HepG2 (cell line): ENCODE results near the gene CLN6. TPM values are rescaled to one million over a fixed set of nuclear protein-coding genes. Genes with fewer than 3 reads are reported as not detected.

ENCODE experiments used
- ATAC-seq: fragments of 200-7000 bp; cut with Tn5 transposase; 3 replicates; pipeline ENCODE4 v1.9.1; 2020; ENCODE audit warnings: mild to moderate bottlenecking, moderate library complexity
- BruUV-seq: library from RNA; stranded (reverse); fragments of 400-500 nt; replicated peaks from 2 replicates; lab custom pipeline; 2021; lab: Mats Ljungman, UMichigan
- CTCF ChIA-PET: fragments of 300-600 bp; formaldehyde crosslinking; extraction: SDS; loops from one replicate; lab custom pipeline; 2021; ENCODE audit warnings: low total read pairs, inconsistent platforms, low intra/inter-chr PET ratio; lab: Yijun Ruan, JAX
- POLR2A ChIA-PET: fragments of 350-600 bp; sonication (Branson Sonifier 250); formaldehyde crosslinking; loops from one replicate; lab custom pipeline; 2020; ENCODE audit warnings: antibody characterized with exemption, inconsistent platforms; lab: Yijun Ruan, JAX
- DNase-seq: peaks from one replicate; pipeline ENCODE4 v3.0.0-alpha.2; 2015; ENCODE audit warnings: low spot score
- FAIRE-seq: peaks from 3 replicates; lab custom pipeline; 2011; peaks lifted over from hg19 to GRCh38; lab: Jason Lieb, UNC
- H2AFZ ChIP-seq: one replicate; pipeline ENCODE4 v1.6.1; 2011; ENCODE audit warnings: low read length, inconsistent platforms
- H3K27ac ChIP-seq: fragments of 300-600 bp; 3 replicates; pipeline ENCODE4 v1.8.0; 2011; ENCODE audit warnings: mixed run types, mild to moderate bottlenecking, mixed read lengths, low read length, inconsistent platforms; ENCODE audit not compliant: insufficient read depth; ENCODE audit errors: extremely low read length
- H3K27me3 ChIP-seq, 2 experiments: fragments of 200-600 bp in 1 of 2; 2 replicates in 1 of 2; 3 replicates in 1 of 2; pipeline versions ENCODE4 v1.6.0 to v1.8.0; 2011; ENCODE audit warnings: low read length in 2 of 2, mild to moderate bottlenecking in 2 of 2, moderate library complexity in 2 of 2, inconsistent platforms in 1 of 2; ENCODE audit not compliant: insufficient read depth in 2 of 2, control insufficient read depth in 1 of 2
- H3K36me3 ChIP-seq, 2 experiments: fragments of 200-600 bp in 1 of 2; replicated peaks in 1 of 2; 2 replicates in 1 of 2; 3 replicates in 1 of 2; pipeline versions ENCODE4 v1.5.1 to v1.8.0; 2011; ENCODE audit warnings: low read length in 2 of 2, inconsistent platforms in 1 of 2; ENCODE audit not compliant: insufficient read depth in 2 of 2, control insufficient read depth in 1 of 2
- H3K4me1 ChIP-seq: 2 replicates; pipeline ENCODE4 v1.5.1; 2012; ENCODE audit warnings: low read length, inconsistent platforms; ENCODE audit not compliant: insufficient read depth
- H3K4me2 ChIP-seq: 2 replicates; pipeline ENCODE4 v1.6.0; 2011; ENCODE audit warnings: low read depth, low read length, inconsistent platforms
- H3K4me3 ChIP-seq, 3 experiments: fragments of 200-600 bp in 1 of 3; sonication (generic), shearing (Covaris generic) in 1 of 3; replicated peaks in 1 of 3; 2 replicates each; pipeline ENCODE4 v1.5.1; 2011 to 2016; ENCODE audit warnings: low read length in 3 of 3, inconsistent platforms in 2 of 3, low read depth in 2 of 3, mild to moderate bottlenecking in 2 of 3, control low read depth in 1 of 3, mixed read lengths in 1 of 3; ENCODE audit not compliant: insufficient read depth in 1 of 3
- H3K79me2 ChIP-seq: one replicate; pipeline ENCODE4 v1.6.1; 2011; ENCODE audit warnings: low read length, inconsistent platforms; ENCODE audit not compliant: insufficient read depth
- H3K9ac ChIP-seq: 2 replicates; pipeline ENCODE4 v1.6.0; 2011; ENCODE audit warnings: mild to moderate bottlenecking, low read depth, low read length, inconsistent platforms; ENCODE audit not compliant: insufficient read depth
- H3K9me3 ChIP-seq: 2 replicates; pipeline ENCODE4 v1.5.1; 2012; ENCODE audit warnings: mild to moderate bottlenecking, low read length
- H4K20me1 ChIP-seq: 2 replicates; pipeline ENCODE4 v1.6.0; 2011; ENCODE audit warnings: inconsistent platforms, mild to moderate bottlenecking, low read length, moderate library complexity; ENCODE audit not compliant: insufficient read depth
- ATF3 ChIP-seq: sonication (generic); formaldehyde crosslinking; IDR thresholded peaks from 2 replicates; pipeline ENCODE4 v1.4.0; 2020; ENCODE audit warnings: missing genetic modification reagents
- CBX2 ChIP-seq, 2 experiments: fragments of 200-600 bp in 1 of 2; sonication (generic); formaldehyde crosslinking in 1 of 2; IDR thresholded peaks; 2 replicates each; pipeline versions ENCODE4 v1.7.0 to v1.8.1; 2018 to 2022; ENCODE audit warnings: low read depth in 2 of 2, low read length in 1 of 2, mild to moderate bottlenecking in 1 of 2, missing genetic modification reagents in 1 of 2
- KLF12 ChIP-seq: sonication (generic); formaldehyde crosslinking; IDR thresholded peaks from 2 replicates; pipeline ENCODE4 v1.4.0; 2020; ENCODE audit warnings: missing genetic modification reagents, borderline replicate concordance
- NFYC ChIP-seq: IDR thresholded peaks from 2 replicates; pipeline ENCODE4 v1.6.1; 2016; ENCODE audit warnings: missing genetic modification reagents, missing compliant biosample characterization
- PCBP2 ChIP-seq: fragments of 200-400 bp; formaldehyde crosslinking; optimal IDR thresholded peaks from 2 replicates; pipeline ENCODE3; 2018; ENCODE audit warnings: low read length, low read depth; ENCODE audit not compliant: poor library complexity, severe bottlenecking
- TAF1 ChIP-seq: sonication (generic); formaldehyde crosslinking; IDR thresholded peaks from 2 replicates; pipeline ENCODE4 v1.4.0; 2020; ENCODE audit warnings: missing genetic modification reagents
- TBX2 ChIP-seq: sonication (generic); formaldehyde crosslinking; IDR thresholded peaks from 2 replicates; pipeline ENCODE4 v1.5.0; 2020; ENCODE audit warnings: missing genetic modification reagents, mild to moderate bottlenecking, borderline replicate concordance
- THAP11 ChIP-seq: IDR thresholded peaks from 2 replicates; pipeline ENCODE4 v1.6.1; 2016; ENCODE audit warnings: missing biosample characterization, missing genetic modification reagents
- TP53 ChIP-seq: sonication (generic); formaldehyde crosslinking; conservative IDR thresholded peaks from 2 replicates; pipeline ENCODE4 v1.4.0; 2020; ENCODE audit warnings: missing genetic modification reagents
- TSC22D2 ChIP-seq: sonication (generic); formaldehyde crosslinking; IDR thresholded peaks from 2 replicates; pipeline ENCODE4 v1.5.1; 2020; ENCODE audit warnings: missing genetic modification reagents, mild to moderate bottlenecking, borderline replicate concordance
- XBP1 ChIP-seq: sonication (generic); formaldehyde crosslinking; IDR thresholded peaks from 2 replicates; pipeline ENCODE4 v1.5.0; 2020; ENCODE audit warnings: missing genetic modification reagents
- ZIK1 ChIP-seq: sonication (generic); formaldehyde crosslinking; IDR thresholded peaks from 2 replicates; pipeline ENCODE4 v1.5.0; 2020; ENCODE audit warnings: mild to moderate bottlenecking, low read depth, missing genetic modification reagents, borderline replicate concordance
- ZNF30 ChIP-seq: sonication (generic); formaldehyde crosslinking; IDR thresholded peaks from 2 replicates; pipeline ENCODE4 v1.5.0; 2020; ENCODE audit warnings: mild to moderate bottlenecking, missing genetic modification reagents
- ZNF431 ChIP-seq: sonication (generic); formaldehyde crosslinking; IDR thresholded peaks from 2 replicates; pipeline ENCODE4 v1.9.0; 2022; ENCODE audit warnings: missing genetic modification reagents, low read depth, mild to moderate bottlenecking, borderline replicate concordance
- ZNF7 ChIP-seq: IDR thresholded peaks from 2 replicates; pipeline ENCODE4 v1.6.1; 2016; ENCODE audit warnings: missing biosample characterization, missing genetic modification reagents
- ZNF780A ChIP-seq: sonication (generic); formaldehyde crosslinking; IDR thresholded peaks from 2 replicates; pipeline ENCODE4 v1.8.0; 2022; ENCODE audit warnings: mild to moderate bottlenecking, missing genetic modification reagents, moderate library complexity
- WGBS: methylation state at CpG from one replicate; pipeline ENCODE4 v1.1.6; 2017; ENCODE audit warnings: low lambda C conversion rate; 5-methylcytosine and 5-hydroxymethylcytosine counted together
- in situ Hi-C: cut with HindIII; loops from 2 replicates; pipeline ENCODE4 v1.10.0; 2017; ENCODE audit warnings: low pct_unique_long_range_greater_than_20kb; ENCODE audit not compliant: extremely low pct_ligation_motif_present
- intact Hi-C: fragments of 100-400 bp; cut with micrococcal nuclease; formaldehyde crosslinking; loops from one replicate; pipeline ENCODE4 v1.10.0; 2022; ENCODE audit not compliant: unreplicated experiment
- polyA plus RNA-seq, 8 experiments: library from polyadenylated mRNA; depleted of rRNA in 3 of 8; stranded (reverse) in 7 of 8; unstranded in 1 of 8; fragments of >200 nt; fragmentation: Illumina TruSeq in 4 of 8; extraction: Trizol in 4 of 8; gene quantifications; 2 replicates each; pipeline versions ENCODE4 v1.2.1 to v1.2.3, GENCODE V29; 2011 to 2016; ENCODE audit warnings: low read depth in 4 of 8, missing spikeins in 1 of 8, mixed read lengths in 1 of 8; ENCODE audit not compliant: insufficient read depth in 1 of 8
- total RNA-seq, 5 experiments: library from RNA; depleted of rRNA; stranded (reverse); fragments of >200 nt; fragmentation: Illumina TruSeq; extraction: Trizol; gene quantifications; 2 replicates each; pipeline ENCODE4 v1.2.3, GENCODE V29; 2016; ENCODE audit warnings: low read depth in 1 of 5
- TF ChIP-seq, protein P1 (sequence below): IDR thresholded peaks from 2 replicates; pipeline ENCODE4 v1.4.0; 2020; ENCODE audit warnings: mild to moderate bottlenecking, missing genetic modification reagents
- TF ChIP-seq, protein P2 (sequence below): sonication (generic); formaldehyde crosslinking; conservative IDR thresholded peaks from 2 replicates; pipeline ENCODE4 v1.8.0; 2022; ENCODE audit warnings: missing genetic modification reagents

Gene CLN6
- total and polyA plus RNA-seq, 2 of the 13 experiments (the other 11 are each of a cell fraction or from before 2014, with no cell fraction given): 24.9 to 27.1 TPM

- H3K4me2 ChIP-seq: no peak overlapping the region
- FAIRE-seq (no peak), ATAC-seq (no peak), DNase-seq (no peak)
- no peaks in the 10 kb centered on the region for H3K27me3 ChIP-seq
- BruUV-seq: no TSS peak
- ChIA-PET CTCF (no interaction called here), POLR2A (no interaction called here)
- peaks cover 25% of the 10 kb centered on the region for H3K4me1 ChIP-seq
- intact Hi-C loops (no loop called here), in situ Hi-C loops (no loop called here)
- no peaks in the 10 kb centered on the region for H3K9me3 ChIP-seq
- H3K79me2 ChIP-seq: no peaks in the 10 kb centered on the region
- no peak overlapping the region for H2AFZ ChIP-seq
- H3K36me3 ChIP-seq: peaks cover 3 to 8% of the 10 kb centered on the region in 2 experiments; a peak in 4 of 5 replicates
- no peak overlapping the region for H3K9ac ChIP-seq
- no peak overlapping the region for H3K4me3 ChIP-seq
- TF ChIP-seq ZIK1 (CRISPR knock-in tag) (no peak), TAF1 (CRISPR knock-in tag) (no peak), ZNF7 (no peak), CBX2 (IDR thresholded peaks at IDR 0.05; ENCODE audit: low read depth, low read length) (no peak), CBX2 (CRISPR knock-in tag; IDR thresholded peaks at IDR 0.05; ENCODE audit: low read depth) (no peak), PCBP2 (no peak), THAP11 (CRISPR knock-in tag) (no peak), TP53 (CRISPR knock-in tag) (no peak), TBX2 (CRISPR knock-in tag) (no peak), ZNF30 (CRISPR knock-in tag) (no peak), ZNF780A (CRISPR knock-in tag) (no peak), XBP1 (CRISPR knock-in tag) (no peak), TSC22D2 (CRISPR knock-in tag) (no peak), KLF12 (CRISPR knock-in tag) (no peak), NFYC (CRISPR knock-in tag) (no peak), ATF3 (no peak), ZNF431 (no peak)
- TF ChIP-seq, protein P1, sequence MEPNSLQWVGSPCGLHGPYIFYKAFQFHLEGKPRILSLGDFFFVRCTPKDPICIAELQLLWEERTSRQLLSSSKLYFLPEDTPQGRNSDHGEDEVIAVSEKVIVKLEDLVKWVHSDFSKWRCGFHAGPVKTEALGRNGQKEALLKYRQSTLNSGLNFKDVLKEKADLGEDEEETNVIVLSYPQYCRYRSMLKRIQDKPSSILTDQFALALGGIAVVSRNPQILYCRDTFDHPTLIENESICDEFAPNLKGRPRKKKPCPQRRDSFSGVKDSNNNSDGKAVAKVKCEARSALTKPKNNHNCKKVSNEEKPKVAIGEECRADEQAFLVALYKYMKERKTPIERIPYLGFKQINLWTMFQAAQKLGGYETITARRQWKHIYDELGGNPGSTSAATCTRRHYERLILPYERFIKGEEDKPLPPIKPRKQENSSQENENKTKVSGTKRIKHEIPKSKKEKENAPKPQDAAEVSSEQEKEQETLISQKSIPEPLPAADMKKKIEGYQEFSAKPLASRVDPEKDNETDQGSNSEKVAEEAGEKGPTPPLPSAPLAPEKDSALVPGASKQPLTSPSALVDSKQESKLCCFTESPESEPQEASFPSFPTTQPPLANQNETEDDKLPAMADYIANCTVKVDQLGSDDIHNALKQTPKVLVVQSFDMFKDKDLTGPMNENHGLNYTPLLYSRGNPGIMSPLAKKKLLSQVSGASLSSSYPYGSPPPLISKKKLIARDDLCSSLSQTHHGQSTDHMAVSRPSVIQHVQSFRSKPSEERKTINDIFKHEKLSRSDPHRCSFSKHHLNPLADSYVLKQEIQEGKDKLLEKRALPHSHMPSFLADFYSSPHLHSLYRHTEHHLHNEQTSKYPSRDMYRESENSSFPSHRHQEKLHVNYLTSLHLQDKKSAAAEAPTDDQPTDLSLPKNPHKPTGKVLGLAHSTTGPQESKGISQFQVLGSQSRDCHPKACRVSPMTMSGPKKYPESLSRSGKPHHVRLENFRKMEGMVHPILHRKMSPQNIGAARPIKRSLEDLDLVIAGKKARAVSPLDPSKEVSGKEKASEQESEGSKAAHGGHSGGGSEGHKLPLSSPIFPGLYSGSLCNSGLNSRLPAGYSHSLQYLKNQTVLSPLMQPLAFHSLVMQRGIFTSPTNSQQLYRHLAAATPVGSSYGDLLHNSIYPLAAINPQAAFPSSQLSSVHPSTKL: no peak
- TF ChIP-seq, protein P2, sequence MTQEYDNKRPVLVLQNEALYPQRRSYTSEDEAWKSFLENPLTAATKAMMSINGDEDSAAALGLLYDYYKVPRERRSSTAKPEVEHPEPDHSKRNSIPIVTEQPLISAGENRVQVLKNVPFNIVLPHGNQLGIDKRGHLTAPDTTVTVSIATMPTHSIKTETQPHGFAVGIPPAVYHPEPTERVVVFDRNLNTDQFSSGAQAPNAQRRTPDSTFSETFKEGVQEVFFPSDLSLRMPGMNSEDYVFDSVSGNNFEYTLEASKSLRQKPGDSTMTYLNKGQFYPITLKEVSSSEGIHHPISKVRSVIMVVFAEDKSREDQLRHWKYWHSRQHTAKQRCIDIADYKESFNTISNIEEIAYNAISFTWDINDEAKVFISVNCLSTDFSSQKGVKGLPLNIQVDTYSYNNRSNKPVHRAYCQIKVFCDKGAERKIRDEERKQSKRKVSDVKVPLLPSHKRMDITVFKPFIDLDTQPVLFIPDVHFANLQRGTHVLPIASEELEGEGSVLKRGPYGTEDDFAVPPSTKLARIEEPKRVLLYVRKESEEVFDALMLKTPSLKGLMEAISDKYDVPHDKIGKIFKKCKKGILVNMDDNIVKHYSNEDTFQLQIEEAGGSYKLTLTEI (CRISPR knock-in tag): no peak
- no peak overlapping the region for H3K27ac ChIP-seq
- 0 out of 2 replicates have a peak, but pooled peaks cover 6% of the 10 kb centered on the region for H4K20me1 ChIP-seq
- WGBS: 87% methylated on average over 10 of the region's 12 CpGs
Measured at GRCh38 chr15:68207176-68207935, 22.2 kb downstream of the CLN6 start.
